HG03135 (cell line): ENCODE results near the gene C6orf89.
"Not testable (repeated sequence)": the region's sequence is repeated elsewhere in the genome, so short reads cannot be mapped to it uniquely, and the experiment has no call there.

Experiments used
- ATAC-seq: cut with Tn5 transposase; IDR thresholded peaks from one replicate; pipeline ENCODE4 v1.9.1; 2021; ENCODE audit warnings: mild to moderate bottlenecking, moderate library complexity; ENCODE audit not compliant: unreplicated experiment

C6orf89 gene

GRCh38 chr6:36945301-36945700 lies 59.5 kb downstream of the C6orf89 start:
- no peak for ATAC-seq

DNA sequence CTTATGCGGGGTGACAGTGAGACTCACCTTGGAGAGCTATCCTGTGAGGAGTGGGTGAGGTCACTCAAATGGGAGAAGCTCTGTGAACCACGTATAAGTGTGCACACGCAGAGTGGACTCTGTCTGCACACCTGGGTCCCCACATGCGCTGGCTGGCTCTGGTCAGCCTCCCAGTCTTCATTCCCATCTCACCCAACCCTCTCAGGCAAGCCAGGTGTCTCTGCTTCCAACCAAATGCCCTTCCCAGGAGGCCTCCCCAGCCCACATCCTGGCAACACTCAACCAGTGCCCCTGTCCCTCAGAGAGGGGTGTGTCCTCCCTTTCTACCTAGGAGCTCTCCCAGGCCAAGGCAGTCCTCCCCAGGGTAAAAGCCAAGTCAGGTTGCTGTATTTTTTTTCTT lies 60.8 kb downstream of the C6orf89 start:
- ATAC-seq = no peak

DNA sequence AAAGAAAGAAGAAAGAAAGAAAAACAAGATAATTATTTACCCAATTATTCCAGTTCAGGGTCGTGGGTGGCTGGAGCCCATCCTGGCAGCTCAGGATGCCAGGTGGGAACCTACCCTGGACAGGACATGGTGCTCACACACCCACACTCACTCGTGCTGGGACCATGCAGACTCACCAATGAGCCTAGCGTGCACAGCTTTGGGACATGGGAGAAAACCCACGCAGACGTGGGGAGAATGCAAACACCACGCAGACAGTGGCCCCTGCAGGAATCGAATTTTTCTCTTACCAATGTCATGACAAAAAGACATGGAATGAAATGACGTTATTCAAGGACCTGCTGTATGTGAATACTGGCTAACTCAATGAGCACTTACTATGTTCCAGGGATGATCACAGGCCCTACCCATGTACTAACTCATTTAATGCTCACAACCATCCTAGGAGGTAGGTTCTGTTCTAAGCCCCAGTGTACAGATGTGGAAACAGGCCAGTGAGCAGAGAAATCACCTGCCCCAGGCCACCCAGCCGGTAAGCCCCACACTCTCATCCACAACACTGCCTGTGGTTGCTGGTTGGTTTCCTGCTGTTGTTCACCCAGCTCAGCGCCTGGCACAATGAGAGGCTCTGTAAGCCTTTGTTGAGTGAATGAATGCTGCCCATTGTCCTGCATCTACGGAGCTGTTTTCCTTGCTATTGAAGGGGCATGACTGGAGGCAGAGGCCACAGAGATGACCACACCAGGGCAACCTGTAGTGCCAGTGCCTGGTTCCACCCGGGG lies 62.0 kb downstream of the C6orf89 start:
- ATAC-seq = no peak

- not testable (repeated sequence) for ATAC-seq
These were observed 63.3 kb downstream of the C6orf89 start for GRCh38 chr6:36949076-36949475.

- ATAC-seq = no peak
These were observed 63.9 kb downstream of the C6orf89 start for GRCh38 chr6:36949636-36950035.

DNA sequence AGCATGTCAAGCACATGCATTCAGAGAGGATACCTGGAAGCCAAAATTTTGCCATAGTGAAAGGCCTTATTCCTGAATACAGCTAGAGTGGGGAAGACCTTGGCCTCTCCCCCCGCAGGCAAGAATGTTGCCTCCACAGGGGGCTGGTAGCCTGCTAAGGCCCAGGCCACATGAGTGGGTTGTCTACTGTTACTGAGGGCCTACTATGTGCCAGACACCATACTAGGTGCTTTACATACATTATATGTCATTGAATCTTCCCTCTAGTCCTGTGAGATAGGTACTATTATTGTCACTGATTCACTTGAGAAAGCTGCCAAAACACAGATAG lies 68.1 kb downstream of the C6orf89 start:
- no peak for ATAC-seq

DNA sequence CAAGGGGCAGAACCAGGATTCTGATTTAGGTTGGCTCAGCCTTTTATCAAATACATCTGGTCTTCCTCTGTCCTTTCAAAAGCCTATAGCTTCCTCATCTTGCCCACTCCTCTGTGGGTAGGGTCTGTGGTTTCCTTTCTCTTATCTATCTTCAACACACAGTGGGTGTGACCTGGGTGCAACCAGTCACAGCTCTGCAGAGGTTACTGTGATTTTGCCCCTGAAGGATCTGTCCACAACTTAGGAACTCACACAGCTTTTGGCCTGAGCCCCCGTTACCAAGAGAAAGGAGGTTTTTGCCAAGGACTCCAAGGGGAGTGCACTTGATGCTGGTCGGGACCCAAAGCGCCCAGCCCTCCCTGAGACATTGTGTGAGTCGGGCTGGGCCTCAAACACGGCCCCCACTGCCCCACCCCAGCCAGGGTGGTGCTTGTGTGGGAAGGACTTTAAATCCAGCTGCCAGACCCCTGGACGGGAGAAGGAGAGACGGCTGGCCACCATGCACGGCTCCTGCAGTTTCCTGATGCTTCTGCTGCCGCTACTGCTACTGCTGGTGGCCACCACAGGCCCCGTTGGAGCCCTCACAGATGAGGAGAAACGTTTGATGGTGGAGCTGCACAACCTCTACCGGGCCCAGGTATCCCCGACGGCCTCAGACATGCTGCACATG lies 68.6 kb downstream of the C6orf89 start, which contains the start of gene PI16:
Gene PI16 (plus strand): TSS at position 477 of the 670 bp plus-strand sequence. CDS start 23 bp downstream, at position 500.
- ATAC-seq = no peak

DNA sequence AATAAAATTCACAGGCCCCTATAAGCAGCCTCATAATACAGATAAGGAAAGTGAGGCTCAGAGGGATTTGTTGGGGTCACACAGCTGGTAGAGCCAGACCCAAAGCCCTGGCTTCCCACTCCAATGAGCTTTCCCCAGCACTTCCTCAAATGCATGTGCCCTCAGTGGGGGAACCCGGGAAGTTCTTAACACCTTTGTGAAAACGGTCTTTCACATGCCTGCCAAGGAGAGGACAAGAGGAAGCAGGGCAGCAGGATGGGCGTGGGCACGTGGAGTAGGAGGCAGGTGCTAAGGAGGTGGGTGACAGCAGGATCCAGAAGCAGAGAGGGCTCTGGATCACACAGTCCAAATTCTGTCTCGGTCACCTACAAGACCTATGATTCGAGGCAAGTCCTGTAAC lies 69.4 kb downstream of the C6orf89 start:
- no peak for ATAC-seq

DNA sequence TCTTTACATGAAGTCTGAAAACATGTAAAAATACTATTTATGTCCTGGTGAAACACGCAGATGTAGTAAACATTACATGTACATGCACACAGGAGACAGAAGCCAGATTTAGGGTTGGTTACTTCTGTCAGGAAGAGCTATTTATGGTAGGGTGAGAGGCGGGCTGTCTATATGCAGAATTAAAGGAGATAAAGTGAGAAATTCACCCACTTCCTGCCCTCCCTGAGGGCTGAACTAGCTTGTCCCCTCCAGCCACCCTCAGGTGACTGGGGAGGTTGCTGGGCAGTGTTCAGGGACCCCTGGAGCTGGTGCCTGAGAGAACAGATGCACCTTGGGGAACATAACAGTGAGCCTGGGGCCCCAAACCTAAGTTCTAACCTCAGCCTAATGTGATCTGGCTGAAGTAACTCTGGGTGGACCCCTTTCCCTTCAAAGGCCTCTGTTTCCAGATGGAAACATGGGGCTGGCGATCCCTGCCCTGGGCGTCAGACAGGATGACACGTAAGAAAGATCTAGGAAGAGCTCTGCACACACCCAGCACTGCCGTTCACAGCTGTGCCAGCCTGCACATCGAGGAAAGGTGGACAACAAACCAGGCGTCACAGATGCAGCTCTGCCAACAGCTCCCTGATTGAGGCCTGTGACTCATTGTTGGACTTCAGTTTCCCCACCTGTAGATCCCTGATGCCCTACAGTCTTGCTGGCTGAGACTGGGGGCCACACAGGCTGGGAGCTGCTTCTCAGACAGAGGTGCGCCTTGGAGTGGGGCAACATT lies 70.1 kb downstream of the C6orf89 start:
- ATAC-seq = no peak

GRCh38 chr6:36956446-36956820 lies 70.7 kb downstream of the C6orf89 start:
- no peak for ATAC-seq

- ATAC-seq = no peak
These were observed 72.1 kb downstream of the C6orf89 start for GRCh38 chr6:36957773-36958271.

GRCh38 chr6:36958775-36959554 lies 73.2 kb downstream of the C6orf89 start:
- ATAC-seq = no peak

DNA sequence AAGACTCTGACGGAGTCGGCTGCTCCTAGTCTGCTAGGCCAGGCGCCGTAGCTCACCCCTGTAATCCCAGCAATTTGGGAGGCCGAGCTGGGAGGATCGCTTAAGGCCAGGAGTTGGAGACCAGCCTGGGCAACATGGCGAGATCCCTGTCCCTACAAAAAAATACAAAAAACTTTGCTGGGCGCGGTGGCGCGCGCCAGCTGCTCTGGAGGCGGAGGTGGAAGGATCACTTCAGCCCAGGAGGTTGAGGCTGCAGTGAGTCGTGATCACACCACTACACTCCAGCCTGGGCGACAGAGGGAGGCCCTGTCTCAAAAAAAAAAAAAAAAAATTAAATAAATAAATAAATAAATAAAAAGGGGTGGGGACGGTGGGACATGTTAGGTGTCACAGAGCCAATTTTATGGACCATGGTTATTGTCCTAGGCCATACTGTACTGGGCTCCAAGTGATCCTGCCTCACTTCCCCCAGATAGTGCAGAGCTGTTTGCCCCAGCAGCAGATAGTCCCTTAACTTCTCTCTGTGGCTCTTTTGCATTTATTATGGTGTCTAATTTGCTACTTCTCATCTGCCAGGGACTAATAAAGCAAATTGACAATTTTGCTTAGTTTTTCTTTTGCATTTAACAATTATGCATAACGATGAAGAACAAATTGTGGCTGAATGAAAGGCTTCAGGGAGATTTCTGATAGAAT lies 74.0 kb downstream of the C6orf89 start:
- no peak for ATAC-seq

DNA sequence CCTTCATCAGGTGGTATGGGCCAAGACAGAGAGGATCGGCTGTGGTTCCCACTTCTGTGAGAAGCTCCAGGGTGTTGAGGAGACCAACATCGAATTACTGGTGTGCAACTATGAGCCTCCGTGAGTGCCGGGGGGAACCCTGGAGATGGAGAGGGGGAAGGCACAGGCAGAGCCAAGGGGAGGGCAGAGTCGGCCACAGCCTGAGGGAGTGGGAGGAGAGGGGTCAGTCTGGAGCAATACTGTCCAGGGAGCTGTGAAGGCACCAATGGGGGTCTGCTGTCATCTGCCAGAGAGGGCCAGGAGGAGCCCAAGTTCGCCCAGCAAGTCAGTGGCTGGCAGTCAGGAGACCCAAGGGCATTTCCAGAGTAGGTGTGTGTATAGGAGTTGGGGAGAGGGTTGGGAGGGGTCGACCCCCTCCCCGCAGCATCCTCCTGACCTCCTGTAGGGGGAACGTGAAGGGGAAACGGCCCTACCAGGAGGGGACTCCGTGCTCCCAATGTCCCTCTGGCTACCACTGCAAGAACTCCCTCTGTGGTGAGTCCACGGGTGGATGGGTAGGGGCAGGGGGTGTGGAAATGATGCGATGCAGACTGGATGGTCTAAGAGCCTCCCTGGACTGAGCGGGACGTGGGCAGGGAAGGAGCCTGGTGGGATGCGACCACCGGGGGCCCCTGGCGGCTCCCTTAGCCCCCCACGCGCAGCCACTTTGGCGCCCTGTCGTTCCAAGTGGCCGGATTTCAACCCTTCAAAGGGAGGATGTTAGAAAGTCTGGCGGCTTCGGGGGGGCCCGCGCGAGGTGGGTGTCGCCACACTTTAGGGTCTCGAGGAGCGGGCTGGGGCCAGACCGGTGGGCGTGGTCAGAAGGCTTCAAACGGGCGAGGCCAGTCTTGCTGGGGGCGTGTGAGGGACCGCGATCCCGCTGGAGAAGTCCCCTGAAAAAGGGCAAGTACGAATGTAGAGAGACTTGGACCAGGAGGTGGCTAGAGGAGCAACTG lies 76.0 kb downstream of the C6orf89 start:
- ATAC-seq = no peak

DNA sequence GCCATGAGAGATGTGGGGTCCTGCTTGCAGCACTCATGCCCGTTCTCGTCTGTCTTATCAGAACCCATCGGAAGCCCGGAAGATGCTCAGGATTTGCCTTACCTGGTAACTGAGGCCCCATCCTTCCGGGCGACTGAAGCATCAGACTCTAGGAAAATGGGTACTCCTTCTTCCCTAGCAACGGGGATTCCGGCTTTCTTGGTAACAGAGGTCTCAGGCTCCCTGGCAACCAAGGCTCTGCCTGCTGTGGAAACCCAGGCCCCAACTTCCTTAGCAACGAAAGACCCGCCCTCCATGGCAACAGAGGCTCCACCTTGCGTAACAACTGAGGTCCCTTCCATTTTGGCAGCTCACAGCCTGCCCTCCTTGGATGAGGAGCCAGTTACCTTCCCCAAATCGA lies 77.1 kb downstream of the C6orf89 start:
- ATAC-seq = no peak

- ATAC-seq = no peak
These were observed 77.9 kb downstream of the C6orf89 start for GRCh38 chr6:36963451-36964290.

GRCh38 chr6:36964349-36964748 lies 78.6 kb downstream of the C6orf89 start:
- ATAC-seq = no peak

DNA sequence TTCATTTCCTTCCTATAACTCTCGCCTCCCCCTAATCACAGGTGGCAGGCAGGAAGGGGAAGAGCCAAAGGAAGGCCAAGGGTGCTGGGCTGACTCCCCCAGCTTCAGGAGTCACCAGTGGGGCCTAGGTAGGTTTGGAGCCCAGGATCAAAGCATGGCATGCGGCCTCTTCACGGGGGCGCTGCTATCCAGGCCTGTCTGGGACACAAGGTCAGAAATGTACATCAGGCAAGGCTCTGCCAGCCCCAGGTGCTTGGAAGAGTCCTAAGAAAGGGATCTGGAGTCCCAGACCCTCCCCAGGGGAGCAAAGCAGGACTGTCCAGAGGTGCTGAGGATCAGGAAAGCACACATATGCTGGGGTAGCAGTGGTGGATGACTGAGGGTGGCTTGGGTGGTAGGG lies 79.2 kb downstream of the C6orf89 start:
- ATAC-seq = no peak
